Osteocyte (in vitro differentiated cells): ENCODE data around the gene C2orf92. TPM values are rescaled to one million over a fixed set of nuclear protein-coding genes. Genes with fewer than 3 reads are reported as not detected.
A peak's percentile ranks its signal among the peaks of the same experiment; 100 is the strongest.

Experiments
- DNase-seq: peaks from one replicate; pipeline ENCODE4 v3.0.0; 2021; ENCODE audit warnings: mixed read lengths; ENCODE audit not compliant: unreplicated experiment; ENCODE audit errors: extremely low spot score
- H3K27ac Mint-ChIP-seq: one replicate; pipeline ENCODE4 v1.8.0; 2021; ENCODE audit warnings: mild to moderate bottlenecking, mixed read lengths; ENCODE audit not compliant: unreplicated experiment
- H3K27me3 Mint-ChIP-seq: one replicate; pipeline ENCODE4 v1.8.0; 2021; ENCODE audit warnings: mixed read lengths; ENCODE audit not compliant: unreplicated experiment
- H3K36me3 Mint-ChIP-seq: one replicate; pipeline ENCODE4 v1.8.0; 2021; ENCODE audit warnings: mixed read lengths; ENCODE audit not compliant: unreplicated experiment
- H3K4me1 Mint-ChIP-seq: one replicate; pipeline ENCODE4 v1.8.0; 2021; ENCODE audit warnings: mixed read lengths; ENCODE audit not compliant: unreplicated experiment
- H3K4me3 Mint-ChIP-seq: one replicate; pipeline ENCODE4 v1.8.0; 2021; ENCODE audit warnings: mild to moderate bottlenecking, moderate library complexity, mixed read lengths; ENCODE audit not compliant: unreplicated experiment
- H3K9me3 Mint-ChIP-seq: one replicate; pipeline ENCODE4 v1.8.0; 2021; ENCODE audit warnings: mixed read lengths; ENCODE audit not compliant: unreplicated experiment
- total RNA-seq: library from RNA; stranded (reverse); gene quantifications from 2 replicates; pipeline ENCODE4 v1.2.1, GENCODE V29; 2021
- TF ChIP-seq, protein P1 (sequence below): fragments of 200-600 bp; sonication (generic); IDR thresholded peaks from 2 replicates; pipeline ENCODE4 v1.5.0; 2021; ENCODE audit warnings: antibody characterized with exemption, mild to moderate bottlenecking, moderate library complexity

Gene C2orf92
- total RNA-seq, 1 donor from 2014 or later: 13.7 TPM

DNA sequence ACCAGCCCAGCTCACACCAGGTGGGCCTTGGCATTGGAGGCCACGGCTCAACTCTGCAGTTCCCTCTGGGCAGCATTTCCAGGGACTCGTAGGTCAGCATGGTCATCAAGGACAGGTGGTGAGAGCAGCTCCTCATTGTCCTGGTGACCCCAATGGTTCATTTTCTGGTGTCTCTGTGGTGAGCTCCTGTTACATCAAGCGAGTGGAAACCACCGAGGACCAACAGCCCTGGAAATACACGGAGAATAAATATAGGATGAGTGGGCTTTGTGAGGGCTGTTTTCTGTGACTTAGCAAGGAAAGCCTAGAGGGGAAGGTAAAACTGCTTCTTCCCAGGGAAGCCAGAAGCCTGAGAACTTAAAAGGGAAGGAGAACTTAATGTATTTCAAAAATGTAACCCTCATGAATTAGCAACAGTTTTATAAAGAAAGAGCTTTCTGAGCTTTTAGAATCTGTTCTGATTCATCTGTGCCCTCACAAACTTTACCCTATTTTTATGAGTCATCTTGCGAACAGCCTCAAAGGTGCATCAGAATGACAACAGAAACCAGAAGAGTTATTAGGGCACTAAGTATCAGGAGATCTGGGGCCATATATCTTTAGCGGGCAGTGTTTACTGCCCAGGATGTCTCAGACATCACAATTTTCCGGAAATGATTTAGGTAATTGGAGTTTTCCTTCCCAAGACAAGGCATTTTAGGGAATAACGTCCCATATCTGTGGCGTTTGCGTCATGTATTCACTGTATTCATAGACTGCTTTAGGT is 18.7 kb downstream of the C2orf92 start:
- Mint-ChIP-seq H3K9me3 (no peaks in the 10 kb centered on the region), H3K4me1 (peaks cover 9% of the 10 kb centered on the region), H3K27ac (no peak overlapping the region), H3K4me3 (no peak overlapping the region), H3K27me3 (no peaks in the 10 kb centered on the region), H3K36me3 (no peaks in the 10 kb centered on the region)
- DNase-seq: peak; percentile 25
- TF ChIP-seq, protein P1, sequence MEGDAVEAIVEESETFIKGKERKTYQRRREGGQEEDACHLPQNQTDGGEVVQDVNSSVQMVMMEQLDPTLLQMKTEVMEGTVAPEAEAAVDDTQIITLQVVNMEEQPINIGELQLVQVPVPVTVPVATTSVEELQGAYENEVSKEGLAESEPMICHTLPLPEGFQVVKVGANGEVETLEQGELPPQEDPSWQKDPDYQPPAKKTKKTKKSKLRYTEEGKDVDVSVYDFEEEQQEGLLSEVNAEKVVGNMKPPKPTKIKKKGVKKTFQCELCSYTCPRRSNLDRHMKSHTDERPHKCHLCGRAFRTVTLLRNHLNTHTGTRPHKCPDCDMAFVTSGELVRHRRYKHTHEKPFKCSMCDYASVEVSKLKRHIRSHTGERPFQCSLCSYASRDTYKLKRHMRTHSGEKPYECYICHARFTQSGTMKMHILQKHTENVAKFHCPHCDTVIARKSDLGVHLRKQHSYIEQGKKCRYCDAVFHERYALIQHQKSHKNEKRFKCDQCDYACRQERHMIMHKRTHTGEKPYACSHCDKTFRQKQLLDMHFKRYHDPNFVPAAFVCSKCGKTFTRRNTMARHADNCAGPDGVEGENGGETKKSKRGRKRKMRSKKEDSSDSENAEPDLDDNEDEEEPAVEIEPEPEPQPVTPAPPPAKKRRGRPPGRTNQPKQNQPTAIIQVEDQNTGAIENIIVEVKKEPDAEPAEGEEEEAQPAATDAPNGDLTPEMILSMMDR: no peak

DNA sequence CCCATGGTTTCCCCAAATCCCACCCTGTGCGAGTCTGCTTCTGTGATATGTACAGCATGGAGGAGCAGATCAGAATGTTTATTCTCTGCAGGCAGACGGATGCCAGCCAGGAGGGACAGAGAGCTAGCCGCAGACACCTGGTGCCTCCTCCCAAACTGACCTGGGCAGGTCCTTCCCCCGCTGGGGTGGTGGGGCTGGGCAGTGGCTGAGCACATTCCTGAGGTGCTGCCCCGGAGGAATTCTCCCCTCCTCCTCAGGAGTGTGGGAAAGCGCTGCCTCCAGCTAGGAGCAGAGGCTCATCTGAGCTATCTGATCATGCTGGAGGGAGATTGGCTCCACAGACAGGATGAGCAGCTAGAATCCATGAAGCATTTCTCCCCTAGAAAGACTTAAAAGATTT is 21.7 kb downstream of the C2orf92 start:
- H3K36me3 Mint-ChIP-seq: no peaks in the 10 kb centered on the region
- TF ChIP-seq, protein P1: no peak
- H3K4me3 Mint-ChIP-seq: no peak overlapping the region
- H3K4me1 Mint-ChIP-seq: peaks cover 9% of the 10 kb centered on the region
- no peak overlapping the region for H3K27ac Mint-ChIP-seq
- peak; percentile 66 for DNase-seq
- H3K9me3 Mint-ChIP-seq: no peaks in the 10 kb centered on the region
- no peaks in the 10 kb centered on the region for H3K27me3 Mint-ChIP-seq

DNA sequence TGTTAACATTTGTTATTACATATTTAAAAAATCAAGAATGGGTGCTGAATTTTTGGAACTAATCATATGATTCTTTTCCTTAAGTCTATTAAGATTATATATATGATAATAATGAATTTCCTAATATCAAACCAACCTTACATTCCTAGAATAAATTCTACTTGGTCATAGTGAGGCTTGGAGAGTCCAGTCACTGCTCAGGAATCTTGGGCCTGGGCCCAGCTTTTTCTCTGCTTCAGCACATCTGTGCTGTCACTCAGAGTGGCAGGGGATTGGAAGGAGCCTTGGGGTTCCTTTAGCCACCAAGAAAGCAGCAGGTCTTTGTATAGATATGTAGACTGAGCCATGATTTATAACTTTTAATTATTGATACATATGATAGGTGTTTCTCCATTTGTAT is 24.0 kb downstream of the C2orf92 start:
- Mint-ChIP-seq H3K36me3 (no peaks in the 10 kb centered on the region), H3K27ac (no peak overlapping the region), H3K4me1 (peaks cover 13% of the 10 kb centered on the region), H3K9me3 (no peaks in the 10 kb centered on the region), H3K27me3 (no peaks in the 10 kb centered on the region), H3K4me3 (no peak overlapping the region)
- DNase-seq: no peak
- TF ChIP-seq, protein P1: no peak

DNA sequence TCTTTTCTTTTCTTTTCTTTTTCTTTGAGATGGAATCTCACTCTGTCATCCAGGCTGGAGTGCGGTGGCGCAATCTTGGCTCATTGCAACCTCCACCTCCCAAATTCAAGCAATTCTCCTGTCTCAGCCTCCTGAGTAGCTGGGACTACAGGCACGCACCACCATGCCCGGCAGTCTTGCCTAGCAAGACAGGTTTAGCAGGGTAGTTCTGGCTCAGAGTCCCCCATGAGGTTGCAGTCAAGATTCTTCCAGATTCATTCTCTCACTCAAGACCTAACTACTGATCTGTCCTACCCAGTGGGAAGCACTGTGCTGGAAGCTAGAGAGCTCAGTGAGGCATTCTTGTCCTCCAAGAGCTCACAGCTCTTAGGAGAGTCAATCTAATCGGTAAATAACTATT is 26.2 kb downstream of the C2orf92 start:
- H3K4me1 Mint-ChIP-seq: peaks cover 13% of the 10 kb centered on the region

More for the DNA sequence above, 26.2 kb downstream of the C2orf92 start:
- Mint-ChIP-seq H3K27ac (no peak overlapping the region), H3K4me3 (no peak overlapping the region), H3K27me3 (no peaks in the 10 kb centered on the region), H3K36me3 (no peaks in the 10 kb centered on the region), H3K9me3 (no peaks in the 10 kb centered on the region)
- DNase-seq: peak; percentile 49
- TF ChIP-seq, protein P1: no peak
